ENCODE data around the gene SLC25A24.
"Not testable (repeated sequence)": the region's sequence is repeated elsewhere in the genome, so short reads cannot be mapped to it uniquely, and the experiment has no call there.

Gene SLC25A24

DNA sequence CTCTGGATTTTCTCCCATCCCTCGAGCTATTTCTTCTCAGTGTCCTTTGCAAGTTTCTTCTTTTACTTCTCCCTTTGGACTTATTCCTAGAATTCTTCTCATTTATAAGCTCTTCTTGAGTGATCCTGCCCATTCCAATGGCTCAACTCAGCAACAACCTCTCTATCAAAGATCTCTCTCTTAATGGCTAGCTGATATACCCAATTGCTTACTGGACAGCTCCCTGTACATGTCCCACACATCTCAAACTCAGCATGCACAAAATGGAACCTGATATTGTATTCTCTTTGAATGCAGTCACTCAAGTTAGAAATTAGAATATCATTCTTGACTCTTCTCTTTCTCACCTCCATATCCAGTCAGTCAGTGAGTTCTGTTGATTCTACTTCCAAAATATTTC lies 48.6 kb downstream of the SLC25A24 start:
- H3K4me3 ChIP-seq (ENCODE audit: low read depth, low read length), result no peak overlapping the region
- TF ChIP-seq, protein P1, sequence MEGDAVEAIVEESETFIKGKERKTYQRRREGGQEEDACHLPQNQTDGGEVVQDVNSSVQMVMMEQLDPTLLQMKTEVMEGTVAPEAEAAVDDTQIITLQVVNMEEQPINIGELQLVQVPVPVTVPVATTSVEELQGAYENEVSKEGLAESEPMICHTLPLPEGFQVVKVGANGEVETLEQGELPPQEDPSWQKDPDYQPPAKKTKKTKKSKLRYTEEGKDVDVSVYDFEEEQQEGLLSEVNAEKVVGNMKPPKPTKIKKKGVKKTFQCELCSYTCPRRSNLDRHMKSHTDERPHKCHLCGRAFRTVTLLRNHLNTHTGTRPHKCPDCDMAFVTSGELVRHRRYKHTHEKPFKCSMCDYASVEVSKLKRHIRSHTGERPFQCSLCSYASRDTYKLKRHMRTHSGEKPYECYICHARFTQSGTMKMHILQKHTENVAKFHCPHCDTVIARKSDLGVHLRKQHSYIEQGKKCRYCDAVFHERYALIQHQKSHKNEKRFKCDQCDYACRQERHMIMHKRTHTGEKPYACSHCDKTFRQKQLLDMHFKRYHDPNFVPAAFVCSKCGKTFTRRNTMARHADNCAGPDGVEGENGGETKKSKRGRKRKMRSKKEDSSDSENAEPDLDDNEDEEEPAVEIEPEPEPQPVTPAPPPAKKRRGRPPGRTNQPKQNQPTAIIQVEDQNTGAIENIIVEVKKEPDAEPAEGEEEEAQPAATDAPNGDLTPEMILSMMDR (IDR thresholded peaks at IDR 0.05; ENCODE audit: insufficient read depth, low read depth, low read length, missing control alignments), result no peak
- DNase-seq (ENCODE audit: low read depth), result no peak

DNA sequence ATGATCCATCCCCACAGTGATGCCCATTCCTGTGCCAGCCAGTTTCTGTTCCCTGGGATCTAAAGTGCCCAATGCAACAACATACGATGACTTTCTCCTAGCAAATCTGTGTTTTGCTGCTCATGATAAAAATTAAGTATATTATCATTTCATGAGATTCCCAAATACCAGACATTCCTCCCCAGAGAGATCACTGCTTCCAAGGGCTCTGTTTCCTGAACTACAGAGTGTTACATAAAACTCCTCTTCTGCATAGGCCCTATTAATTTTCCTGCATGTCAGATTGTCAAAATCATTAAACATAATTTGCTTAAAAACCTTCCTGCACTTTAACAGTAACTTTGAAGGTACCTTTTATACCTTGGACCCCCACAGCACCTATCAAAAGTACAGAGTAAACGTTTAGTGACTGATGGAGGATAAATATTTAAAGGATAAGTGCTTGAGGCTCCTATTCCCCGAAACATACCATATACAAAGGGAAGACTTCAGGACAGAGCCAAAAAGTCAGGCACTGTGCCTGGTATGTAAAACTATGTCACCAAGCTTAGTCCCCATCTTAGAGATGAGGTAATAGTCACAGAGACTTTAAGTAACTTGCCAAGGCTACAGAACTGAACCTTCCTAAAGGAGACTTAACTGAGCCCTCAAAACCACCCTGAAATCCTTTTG lies 50.2 kb downstream of the SLC25A24 start:
- no peak for DNase-seq (ENCODE audit: low read depth)
- H3K4me3 ChIP-seq (ENCODE audit: low read depth, low read length), result no peak overlapping the region
- TF ChIP-seq, protein P1 (IDR thresholded peaks at IDR 0.05; ENCODE audit: insufficient read depth, low read depth, low read length, missing control alignments), result no peak

DNA sequence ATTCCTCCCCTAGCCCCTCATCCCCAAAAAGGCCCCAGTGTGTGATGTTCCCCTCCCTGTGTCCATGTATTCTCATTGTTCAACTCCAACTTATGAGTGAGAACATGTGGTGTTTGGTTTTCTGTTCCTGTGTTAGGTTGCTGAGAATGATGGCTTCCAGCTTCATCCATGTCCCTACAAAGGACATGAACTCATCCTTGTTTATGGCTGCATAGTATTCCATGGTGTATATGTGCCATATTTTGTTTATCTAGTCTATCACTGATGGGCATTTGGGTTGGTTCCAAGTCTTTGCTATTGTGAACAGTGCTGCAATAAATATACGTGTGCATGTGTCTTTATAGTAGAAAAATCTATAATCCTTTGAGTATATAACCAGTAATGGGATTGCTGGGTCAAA lies 55.6 kb downstream of the SLC25A24 start:
- not testable (repeated sequence) for H3K4me3 ChIP-seq (ENCODE audit: low read depth, low read length); DNase-seq (ENCODE audit: low read depth)

DNA sequence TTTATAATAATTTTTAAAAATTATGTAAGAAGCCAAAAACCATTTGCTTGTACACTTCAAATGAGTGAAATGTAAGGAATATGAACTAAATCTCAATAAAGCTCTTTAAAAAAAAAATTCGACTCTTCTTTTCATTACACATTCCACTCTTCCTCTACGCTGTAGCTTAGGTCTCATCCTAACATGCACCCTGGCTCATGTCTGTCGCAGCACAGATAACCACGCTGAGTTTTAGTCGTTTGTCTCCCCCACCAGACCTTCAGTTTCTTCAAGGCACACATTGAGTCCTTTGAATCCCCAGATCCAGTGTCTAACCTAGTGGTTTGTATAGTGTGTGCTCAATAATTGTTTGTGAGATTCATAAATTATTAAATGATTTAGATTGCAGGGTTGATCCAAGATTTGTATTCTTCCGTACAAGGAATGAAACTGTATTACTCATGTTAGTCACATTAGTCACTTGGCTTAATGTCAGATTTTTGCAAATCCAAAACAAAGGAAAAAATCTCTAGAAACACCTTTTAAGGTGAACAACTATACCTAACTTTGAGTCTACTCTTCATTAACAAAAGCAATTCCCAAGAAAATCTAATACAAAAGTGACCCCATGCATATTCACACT lies 57.3 kb downstream of the SLC25A24 start:
- no peak overlapping the region for H3K4me3 ChIP-seq (ENCODE audit: low read depth, low read length)
- TF ChIP-seq, protein P1 (IDR thresholded peaks at IDR 0.05; ENCODE audit: insufficient read depth, low read depth, low read length, missing control alignments), result no peak
- DNase-seq (ENCODE audit: low read depth), result no peak

DNA sequence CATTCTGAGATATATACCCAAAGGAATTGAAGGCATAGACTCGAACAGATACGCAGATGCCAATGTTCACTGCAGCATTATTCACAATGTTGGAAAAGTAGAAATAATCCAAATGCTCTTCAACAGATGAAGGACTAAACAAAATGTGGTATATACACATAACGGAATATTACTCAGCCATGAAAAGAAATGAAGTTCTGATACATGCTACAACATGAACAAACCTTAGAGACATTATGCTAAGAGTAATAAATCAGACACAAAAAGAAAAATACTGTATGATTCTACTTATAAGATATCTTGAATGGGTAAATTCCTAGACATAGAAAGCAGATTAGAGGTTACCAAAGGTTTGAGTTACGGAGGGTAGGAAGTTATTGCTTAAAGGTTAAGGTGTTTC lies 57.9 kb downstream of the SLC25A24 start:
- TF ChIP-seq, protein P1 (IDR thresholded peaks at IDR 0.05; ENCODE audit: insufficient read depth, low read depth, low read length, missing control alignments), result no peak
- DNase-seq (ENCODE audit: low read depth), result no peak
- no peak overlapping the region for H3K4me3 ChIP-seq (ENCODE audit: low read depth, low read length)

DNA sequence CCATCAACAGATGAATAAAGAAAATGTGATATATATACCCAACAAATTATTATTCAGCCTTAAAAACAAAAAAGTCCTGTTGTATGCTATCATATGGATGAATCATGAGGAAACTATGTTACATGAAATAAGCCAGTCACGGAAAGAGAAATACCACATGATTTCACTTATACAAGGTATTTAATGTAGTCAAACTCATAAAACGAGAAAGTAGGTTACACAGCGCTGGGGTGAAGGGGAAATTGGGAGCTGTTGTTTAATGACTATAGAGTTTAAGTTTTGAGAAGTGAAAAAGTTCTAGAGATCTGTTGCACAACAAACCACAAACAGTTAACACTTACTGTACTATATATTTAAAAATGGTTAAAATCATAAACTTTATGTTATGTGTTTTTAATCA lies 58.5 kb downstream of the SLC25A24 start:
- H3K4me3 ChIP-seq (ENCODE audit: low read depth, low read length), result no peak overlapping the region

DNA sequence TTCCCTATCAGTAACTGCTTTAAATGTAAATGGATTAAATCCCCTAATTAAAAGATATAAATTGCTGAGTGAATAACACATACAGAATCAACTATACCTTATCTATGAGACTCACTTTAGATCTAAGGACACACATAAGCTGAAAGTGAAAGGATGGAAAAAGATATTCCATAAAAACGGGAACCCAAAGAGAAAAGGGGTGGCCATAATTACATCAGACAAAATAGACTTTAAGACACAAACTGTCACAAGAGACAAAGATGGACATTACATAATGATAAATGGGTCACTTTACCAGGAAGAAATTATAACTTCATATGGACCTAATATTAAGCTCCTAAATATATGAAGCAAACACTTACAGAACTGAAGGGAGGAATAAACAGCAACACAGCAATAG lies 59.2 kb downstream of the SLC25A24 start:
- TF ChIP-seq, protein P1 (IDR thresholded peaks at IDR 0.05; ENCODE audit: insufficient read depth, low read depth, low read length, missing control alignments), result no peak
- no peak overlapping the region for H3K4me3 ChIP-seq (ENCODE audit: low read depth, low read length)
- no peak for DNase-seq (ENCODE audit: low read depth)

More for the DNA sequence above, 58.5 kb downstream of the SLC25A24 start:
- TF ChIP-seq, protein P1 (IDR thresholded peaks at IDR 0.05; ENCODE audit: insufficient read depth, low read depth, low read length, missing control alignments), result no peak
- DNase-seq (ENCODE audit: low read depth), result no peak
